ENCODE results near the gene CNTNAP5.

CNTNAP5 gene

GRCh38 chr2:124153713-124154112 is 128.6 kb downstream of the CNTNAP5 start:
- Mint-ChIP-seq H3K27ac (no peak overlapping the region), H3K4me1 (ENCODE audit: low read depth) (no peaks in the 10 kb centered on the region), H3K4me3 (no peak overlapping the region), H3K27me3 (ENCODE audit: low read depth) (no peaks in the 10 kb centered on the region), H3K9me3 (peaks cover 12% of the 10 kb centered on the region), H3K36me3 (ENCODE audit: low read depth) (no peaks in the 10 kb centered on the region)

DNA sequence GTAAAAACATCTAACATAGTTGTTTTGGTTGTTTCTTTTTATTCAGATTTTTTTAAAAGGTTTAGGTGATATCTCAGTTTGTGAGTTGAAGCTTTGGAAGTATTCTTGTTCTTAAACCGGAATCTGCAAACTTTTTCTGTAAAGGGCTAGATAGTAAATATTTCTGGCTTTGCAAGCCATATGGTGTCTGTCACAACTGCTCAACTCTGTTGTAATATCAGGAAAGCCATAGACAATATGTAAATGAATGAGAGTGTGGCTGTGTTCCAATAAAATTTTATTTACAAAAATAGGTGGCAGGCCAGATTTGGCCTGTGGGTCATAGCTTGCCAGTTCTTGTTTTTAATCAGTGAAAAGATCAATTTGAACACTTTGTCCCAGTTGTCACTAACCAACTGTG is 134.1 kb downstream of the CNTNAP5 start:
- H3K4me1 Mint-ChIP-seq (ENCODE audit: low read depth) = no peaks in the 10 kb centered on the region
- no peak overlapping the region for H3K4me3 Mint-ChIP-seq
- H3K27me3 Mint-ChIP-seq (ENCODE audit: low read depth) = no peaks in the 10 kb centered on the region
- no peaks in the 10 kb centered on the region for H3K36me3 Mint-ChIP-seq (ENCODE audit: low read depth)
- H3K27ac Mint-ChIP-seq = no peak overlapping the region
- peaks cover 6% of the 10 kb centered on the region for H3K9me3 Mint-ChIP-seq

GRCh38 chr2:124161542-124161941 is 136.5 kb downstream of the CNTNAP5 start:
- Mint-ChIP-seq H3K9me3 (peaks cover 4% of the 10 kb centered on the region), H3K4me1 (ENCODE audit: low read depth) (no peaks in the 10 kb centered on the region), H3K36me3 (ENCODE audit: low read depth) (no peaks in the 10 kb centered on the region), H3K4me3 (no peak overlapping the region), H3K27ac (no peak overlapping the region), H3K27me3 (ENCODE audit: low read depth) (no peaks in the 10 kb centered on the region)

DNA sequence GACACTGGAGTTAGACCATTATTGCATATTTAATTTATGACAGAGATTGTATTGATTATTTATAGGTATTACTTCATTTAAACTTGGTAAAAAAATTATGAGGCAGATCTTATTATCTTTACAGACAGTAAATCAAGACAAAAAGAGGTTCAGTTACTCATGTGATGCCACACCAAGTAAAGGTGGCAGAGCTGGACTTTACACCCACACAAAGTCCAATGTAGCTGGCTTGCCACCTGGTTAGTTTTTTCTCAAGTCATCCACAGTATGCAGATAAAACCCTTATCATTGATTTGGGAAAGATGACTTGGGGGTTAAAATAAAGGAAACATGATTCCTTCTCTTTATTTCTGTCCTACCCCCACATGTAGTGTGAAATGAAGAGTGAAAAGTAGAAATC is 137.2 kb downstream of the CNTNAP5 start:
- H3K9me3 Mint-ChIP-seq = peaks cover 4% of the 10 kb centered on the region
- H3K4me1 Mint-ChIP-seq (ENCODE audit: low read depth) = no peaks in the 10 kb centered on the region
- no peaks in the 10 kb centered on the region for H3K27me3 Mint-ChIP-seq (ENCODE audit: low read depth)
- no peak overlapping the region for H3K4me3 Mint-ChIP-seq
- no peak overlapping the region for H3K27ac Mint-ChIP-seq
- no peaks in the 10 kb centered on the region for H3K36me3 Mint-ChIP-seq (ENCODE audit: low read depth)

DNA sequence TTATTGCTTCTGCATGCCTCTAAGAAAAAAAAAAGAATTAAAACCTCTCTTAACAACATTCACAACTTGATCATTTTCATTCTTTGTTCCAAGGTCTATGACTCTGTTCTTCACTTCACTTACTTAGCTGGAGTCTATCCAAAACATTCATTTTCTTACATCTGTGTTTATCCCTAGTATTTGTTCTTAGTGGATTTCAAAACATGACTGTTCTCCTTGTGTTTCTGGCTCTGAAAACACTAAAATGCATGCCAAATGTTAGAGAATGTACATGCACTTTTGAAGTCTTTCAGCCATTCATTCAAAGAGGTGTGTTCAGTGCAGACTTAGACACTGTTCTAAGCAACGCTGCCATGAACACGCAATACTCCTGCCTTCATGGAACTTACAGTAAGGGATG is 138.8 kb downstream of the CNTNAP5 start:
- H3K36me3 Mint-ChIP-seq (ENCODE audit: low read depth) = no peaks in the 10 kb centered on the region

DNA sequence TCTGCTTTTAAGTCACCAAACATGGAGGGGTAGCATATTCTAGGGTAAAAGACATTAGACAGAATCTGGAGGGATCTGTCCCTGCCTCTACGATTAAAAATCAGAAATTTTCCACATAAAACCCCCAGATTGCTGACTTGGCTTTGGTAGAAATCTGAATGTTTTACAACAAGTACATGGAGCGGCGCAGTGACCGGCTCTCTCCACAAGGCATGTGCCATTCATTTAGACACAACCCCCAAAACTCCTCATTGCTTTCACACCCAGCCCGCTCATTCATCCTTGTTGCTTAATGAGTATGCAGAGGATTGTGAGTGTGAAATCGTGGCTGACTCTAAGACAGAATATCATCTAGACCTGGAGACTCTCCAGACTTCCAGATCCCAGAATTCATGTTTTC is 140.6 kb downstream of the CNTNAP5 start:
- Mint-ChIP-seq H3K4me3 (no peak overlapping the region), H3K9me3 (no peaks in the 10 kb centered on the region), H3K27ac (no peak overlapping the region), H3K36me3 (ENCODE audit: low read depth) (no peaks in the 10 kb centered on the region), H3K27me3 (ENCODE audit: low read depth) (no peaks in the 10 kb centered on the region), H3K4me1 (ENCODE audit: low read depth) (no peaks in the 10 kb centered on the region)

More for the DNA sequence above, 138.8 kb downstream of the CNTNAP5 start:
- Mint-ChIP-seq H3K27ac (no peak overlapping the region), H3K27me3 (ENCODE audit: low read depth) (no peaks in the 10 kb centered on the region), H3K4me1 (ENCODE audit: low read depth) (no peaks in the 10 kb centered on the region), H3K4me3 (no peak overlapping the region), H3K9me3 (no peaks in the 10 kb centered on the region)

DNA sequence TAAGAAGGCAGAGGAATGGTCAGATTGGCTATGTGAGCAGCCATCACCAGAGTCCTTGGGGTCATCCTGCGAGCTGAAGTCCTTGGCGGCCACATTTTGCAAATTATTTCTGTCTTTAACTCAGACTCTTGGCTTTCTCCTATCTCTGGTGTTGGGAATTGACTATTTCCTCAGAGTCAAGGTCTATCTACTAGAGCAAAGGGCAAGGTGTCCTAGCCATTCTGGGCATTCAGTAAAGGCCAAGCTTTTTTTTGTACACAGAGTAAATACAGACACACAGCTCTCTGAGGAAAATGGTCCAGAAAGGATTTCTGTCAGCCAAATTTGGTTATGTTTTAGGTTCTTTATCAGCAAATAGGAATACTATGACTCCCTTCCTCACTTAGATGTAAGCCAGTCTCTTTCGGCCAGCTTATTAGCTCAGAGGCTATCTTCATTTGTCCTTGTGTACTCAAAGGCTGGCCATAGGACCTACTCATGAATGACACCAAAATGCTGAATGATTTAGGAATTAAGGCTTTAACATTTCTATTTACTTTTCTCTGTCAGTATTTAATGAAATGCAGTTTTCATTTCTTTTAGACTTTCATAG is 146.5 kb downstream of the CNTNAP5 start:
- H3K27ac Mint-ChIP-seq = no peak overlapping the region
- no peaks in the 10 kb centered on the region for H3K36me3 Mint-ChIP-seq (ENCODE audit: low read depth)
- peaks cover 7% of the 10 kb centered on the region for H3K9me3 Mint-ChIP-seq
- no peaks in the 10 kb centered on the region for H3K27me3 Mint-ChIP-seq (ENCODE audit: low read depth)
- no peaks in the 10 kb centered on the region for H3K4me1 Mint-ChIP-seq (ENCODE audit: low read depth)
- no peak overlapping the region for H3K4me3 Mint-ChIP-seq

DNA sequence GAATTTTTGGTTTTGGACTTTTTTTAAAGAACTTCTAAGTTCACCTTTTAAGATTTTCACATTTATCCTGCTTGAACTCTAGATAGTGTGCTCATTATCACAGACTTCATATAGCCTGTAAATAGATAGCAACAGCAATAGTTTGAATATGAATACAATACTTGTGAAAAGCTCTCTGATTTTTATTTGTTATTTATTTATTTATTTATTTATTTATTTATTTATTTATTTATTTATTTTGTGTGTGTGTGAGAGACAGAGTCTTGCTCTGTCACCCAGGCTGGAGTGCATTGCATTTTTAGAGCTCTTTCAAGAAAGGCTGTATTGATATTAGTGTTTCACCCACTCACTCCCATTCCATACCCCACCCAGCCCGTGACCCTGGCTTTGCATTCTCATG is 153.6 kb downstream of the CNTNAP5 start:
- Mint-ChIP-seq H3K27ac (no peak overlapping the region), H3K4me3 (no peak overlapping the region), H3K4me1 (ENCODE audit: low read depth) (no peaks in the 10 kb centered on the region), H3K36me3 (ENCODE audit: low read depth) (no peaks in the 10 kb centered on the region), H3K27me3 (ENCODE audit: low read depth) (no peaks in the 10 kb centered on the region), H3K9me3 (peaks cover 13% of the 10 kb centered on the region)

DNA sequence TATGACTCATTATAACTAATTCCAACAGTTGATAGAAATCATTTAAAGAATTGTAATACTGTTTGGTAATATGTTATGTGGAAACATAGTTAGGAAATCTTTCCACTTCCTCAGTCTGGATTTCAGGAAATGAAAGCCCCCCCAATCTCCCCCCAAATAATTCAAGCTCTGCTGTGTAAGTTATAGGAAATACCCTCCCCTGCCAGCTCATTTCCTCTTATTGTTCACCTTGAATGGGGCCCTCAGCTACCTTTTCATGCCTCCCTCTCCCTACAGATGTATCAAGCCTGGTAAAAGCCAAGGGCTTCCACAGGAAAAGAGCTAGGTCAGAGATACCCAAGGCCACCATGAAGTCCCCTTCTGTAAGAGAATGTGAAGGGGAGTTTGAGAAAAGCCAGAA is 155.5 kb downstream of the CNTNAP5 start:
- Mint-ChIP-seq H3K36me3 (ENCODE audit: low read depth) (no peaks in the 10 kb centered on the region), H3K27ac (no peak overlapping the region)

DNA sequence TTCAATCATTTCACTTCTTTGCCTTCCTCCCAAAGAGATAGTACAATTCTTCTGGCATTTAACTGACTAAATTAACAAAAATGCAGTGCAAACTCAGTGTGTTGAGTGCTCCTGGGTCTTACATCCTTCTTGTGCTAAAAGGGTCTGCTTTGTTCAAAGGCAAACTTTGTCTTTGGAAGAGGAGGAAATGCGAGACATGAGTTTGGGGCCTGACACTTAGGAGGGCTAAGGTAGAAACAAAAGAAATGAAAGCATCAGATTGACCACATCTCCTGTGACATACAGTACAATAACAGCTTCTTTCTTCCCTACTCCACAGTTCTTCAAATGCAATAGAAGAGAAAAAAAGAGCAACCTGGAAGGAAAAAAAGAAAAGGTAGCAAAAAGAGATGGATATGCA is 161.7 kb downstream of the CNTNAP5 start:
- no peaks in the 10 kb centered on the region for H3K27me3 Mint-ChIP-seq (ENCODE audit: low read depth)
- H3K4me3 Mint-ChIP-seq = no peak overlapping the region
- H3K9me3 Mint-ChIP-seq = peaks cover 10% of the 10 kb centered on the region
- H3K36me3 Mint-ChIP-seq (ENCODE audit: low read depth) = no peaks in the 10 kb centered on the region
- H3K4me1 Mint-ChIP-seq (ENCODE audit: low read depth) = no peaks in the 10 kb centered on the region
- no peak overlapping the region for H3K27ac Mint-ChIP-seq

More for the DNA sequence above, 155.5 kb downstream of the CNTNAP5 start:
- Mint-ChIP-seq H3K4me1 (ENCODE audit: low read depth) (no peaks in the 10 kb centered on the region), H3K27me3 (ENCODE audit: low read depth) (no peaks in the 10 kb centered on the region), H3K9me3 (peaks cover 14% of the 10 kb centered on the region), H3K4me3 (no peak overlapping the region)

DNA sequence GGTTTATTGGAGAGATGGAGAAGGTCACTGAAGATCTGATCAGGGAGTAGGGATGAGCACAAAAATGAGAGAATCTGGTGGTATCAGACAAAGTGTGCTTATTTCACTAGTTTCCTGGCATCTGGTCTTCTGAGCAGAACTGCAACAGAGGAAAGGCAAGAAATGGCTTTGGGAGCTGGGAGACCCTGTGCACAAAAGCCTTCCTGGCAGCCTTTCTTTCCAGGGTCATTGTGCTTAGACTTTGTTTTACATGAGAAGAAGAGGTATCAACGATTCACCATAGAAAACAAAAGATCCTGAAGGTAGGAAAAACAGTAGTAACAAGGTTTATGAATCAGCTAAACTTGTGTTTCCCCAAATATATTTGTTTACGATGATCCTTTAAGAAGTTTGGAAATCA is 162.9 kb downstream of the CNTNAP5 start:
- Mint-ChIP-seq H3K36me3 (ENCODE audit: low read depth) (no peaks in the 10 kb centered on the region), H3K27ac (no peak overlapping the region), H3K9me3 (peaks cover 14% of the 10 kb centered on the region), H3K27me3 (ENCODE audit: low read depth) (no peaks in the 10 kb centered on the region), H3K4me1 (ENCODE audit: low read depth) (no peaks in the 10 kb centered on the region), H3K4me3 (no peak overlapping the region)

DNA sequence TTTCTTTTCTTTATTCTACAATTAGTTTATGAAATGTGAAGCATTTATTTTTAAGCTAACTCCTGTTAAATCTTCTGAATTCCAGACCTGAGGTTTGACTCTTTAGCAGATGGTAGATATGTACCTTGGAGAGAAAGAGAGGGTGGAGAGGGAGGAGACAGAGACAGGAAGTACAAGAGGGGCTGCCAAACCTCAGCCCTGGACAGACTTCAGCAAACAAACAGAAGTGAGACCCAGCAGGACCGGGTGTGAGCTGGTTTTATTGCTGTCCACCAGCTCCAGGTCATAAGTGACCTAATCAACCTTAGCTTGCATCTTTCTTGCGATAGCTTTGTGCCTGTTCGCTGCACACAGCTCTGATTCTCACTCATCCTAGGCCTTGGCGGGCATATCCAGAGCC is 168.6 kb downstream of the CNTNAP5 start:
- Mint-ChIP-seq H3K9me3 (peaks cover 8% of the 10 kb centered on the region), H3K4me3 (no peak overlapping the region), H3K36me3 (ENCODE audit: low read depth) (no peaks in the 10 kb centered on the region), H3K27ac (no peak overlapping the region), H3K4me1 (ENCODE audit: low read depth) (no peaks in the 10 kb centered on the region), H3K27me3 (ENCODE audit: low read depth) (no peaks in the 10 kb centered on the region)

GRCh38 chr2:124201713-124202112 is 176.6 kb downstream of the CNTNAP5 start:
- H3K9me3 Mint-ChIP-seq = peaks cover 7% of the 10 kb centered on the region
- H3K36me3 Mint-ChIP-seq (ENCODE audit: low read depth) = no peaks in the 10 kb centered on the region
- H3K4me3 Mint-ChIP-seq = no peak overlapping the region
- H3K4me1 Mint-ChIP-seq (ENCODE audit: low read depth) = no peaks in the 10 kb centered on the region
- no peaks in the 10 kb centered on the region for H3K27me3 Mint-ChIP-seq (ENCODE audit: low read depth)
- no peak overlapping the region for H3K27ac Mint-ChIP-seq

DNA sequence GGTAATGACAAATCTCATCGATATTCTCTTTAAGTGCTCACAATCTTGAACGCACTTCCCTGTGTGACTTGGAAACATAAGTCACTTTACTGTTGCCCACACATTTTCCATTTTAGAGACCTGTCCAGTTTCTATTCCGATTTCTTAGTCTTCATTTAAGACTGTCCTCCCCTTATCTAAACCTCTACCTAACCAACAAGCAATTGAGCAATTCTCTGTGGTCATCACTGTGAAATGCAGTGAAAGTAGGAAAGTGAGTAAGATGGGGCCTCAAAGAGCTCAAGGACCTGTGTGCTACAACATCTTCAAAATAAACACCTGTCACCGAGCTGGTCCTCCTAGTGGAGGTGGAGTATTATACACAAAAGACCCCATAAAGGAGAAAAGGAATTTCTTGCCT is 184.4 kb downstream of the CNTNAP5 start:
- H3K4me1 Mint-ChIP-seq (ENCODE audit: low read depth) = no peaks in the 10 kb centered on the region
- H3K36me3 Mint-ChIP-seq (ENCODE audit: low read depth) = no peaks in the 10 kb centered on the region
- no peak overlapping the region for H3K27ac Mint-ChIP-seq
- no peak overlapping the region for H3K4me3 Mint-ChIP-seq
- H3K27me3 Mint-ChIP-seq (ENCODE audit: low read depth) = no peaks in the 10 kb centered on the region
- H3K9me3 Mint-ChIP-seq = peaks cover 13% of the 10 kb centered on the region

DNA sequence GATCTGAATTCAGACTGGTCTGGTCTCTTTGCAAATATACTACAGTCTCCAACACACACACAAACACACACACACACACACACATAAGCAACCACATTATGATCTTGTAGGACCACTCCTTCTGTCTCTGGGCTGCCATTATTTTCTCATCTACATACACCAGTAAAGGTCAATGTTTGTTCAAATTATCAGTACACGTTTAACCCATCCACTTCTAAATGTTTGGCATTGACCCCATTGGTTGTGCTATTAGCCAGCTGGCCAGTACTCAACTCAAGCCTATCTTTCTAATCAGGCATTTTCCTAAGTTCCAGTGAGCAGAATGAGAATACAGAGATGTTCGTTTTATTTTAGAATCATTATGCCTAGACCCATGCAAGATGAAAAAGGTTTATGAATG is 186.4 kb downstream of the CNTNAP5 start:
- Mint-ChIP-seq H3K27me3 (ENCODE audit: low read depth) (no peaks in the 10 kb centered on the region), H3K4me1 (ENCODE audit: low read depth) (no peaks in the 10 kb centered on the region), H3K36me3 (ENCODE audit: low read depth) (no peaks in the 10 kb centered on the region), H3K27ac (no peak overlapping the region), H3K9me3 (peaks cover 13% of the 10 kb centered on the region), H3K4me3 (no peak overlapping the region)

GRCh38 chr2:124213977-124214587 is 189.0 kb downstream of the CNTNAP5 start:
- no peaks in the 10 kb centered on the region for H3K4me1 Mint-ChIP-seq (ENCODE audit: low read depth)
- H3K36me3 Mint-ChIP-seq (ENCODE audit: low read depth) = no peaks in the 10 kb centered on the region
- peaks cover 16% of the 10 kb centered on the region for H3K9me3 Mint-ChIP-seq
- H3K4me3 Mint-ChIP-seq = no peak overlapping the region
- no peaks in the 10 kb centered on the region for H3K27me3 Mint-ChIP-seq (ENCODE audit: low read depth)
- H3K27ac Mint-ChIP-seq = no peak overlapping the region
